GM23338 (cell line): ENCODE data around the gene TYRO3. TPM values are rescaled to one million over a fixed set of nuclear protein-coding genes. Genes with fewer than 3 reads are reported as not detected.

Experiments used
- ATAC-seq: fragments of 200-7000 bp; cut with Tn5 transposase; 3 replicates; pipeline ENCODE4 v1.9.1; 2020
- DNase-seq: peaks from one replicate; pipeline ENCODE4 v3.0.0-alpha.2; 2015; ENCODE audit warnings: low spot score
- H2AFZ ChIP-seq: fragments of 200-600 bp; sonication (generic); 2 replicates; pipeline ENCODE4 v1.8.0; 2016; ENCODE audit warnings: antibody characterized with exemption, mild to moderate bottlenecking, moderate library complexity
- H3F3A ChIP-seq: fragments of 200-600 bp; sonication (generic); replicated peaks from 2 replicates; pipeline ENCODE4 v1.8.0; 2017; ENCODE audit warnings: antibody characterized with exemption, mixed run types, low read depth
- H3K27ac ChIP-seq: fragments of 200-600 bp; sonication (generic); 2 replicates; pipeline ENCODE4 v1.6.1; 2016; ENCODE audit warnings: low read depth
- H3K27me3 ChIP-seq: fragments of 200-600 bp; sonication (generic); 2 replicates; pipeline ENCODE4 v1.8.0; 2016; ENCODE audit warnings: mild to moderate bottlenecking, mixed run types, moderate library complexity; ENCODE audit not compliant: insufficient read depth
- H3K36me3 ChIP-seq: fragments of 200-600 bp; sonication (generic); 2 replicates; pipeline ENCODE4 v1.8.0; 2016; ENCODE audit warnings: mild to moderate bottlenecking; ENCODE audit not compliant: insufficient read depth
- H3K4me1 ChIP-seq: fragments of 200-600 bp; sonication (generic); 2 replicates; pipeline ENCODE4 v1.8.0; 2016; ENCODE audit warnings: mild to moderate bottlenecking, moderate library complexity; ENCODE audit not compliant: insufficient read depth
- H3K4me2 ChIP-seq: fragments of 200-600 bp; sonication (generic); 2 replicates; pipeline ENCODE4 v1.7.1; 2017; ENCODE audit warnings: mixed run types
- H3K4me3 ChIP-seq: fragments of 200-600 bp; sonication (generic); 2 replicates; pipeline ENCODE4 v1.6.1; 2016; ENCODE audit warnings: mixed run types
- H3K79me2 ChIP-seq: fragments of 200-600 bp; sonication (generic); replicated peaks from 2 replicates; pipeline ENCODE4 v1.8.0; 2017; ENCODE audit warnings: mild to moderate bottlenecking; ENCODE audit not compliant: insufficient read depth
- H3K9me2 ChIP-seq: fragments of 200-600 bp; sonication (generic); 2 replicates; pipeline ENCODE4 v1.8.0; 2017; ENCODE audit not compliant: insufficient read depth
- H4K20me1 ChIP-seq: fragments of 200-600 bp; sonication (generic); replicated peaks from 2 replicates; pipeline ENCODE4 v1.8.0; 2017; ENCODE audit warnings: mild to moderate bottlenecking; ENCODE audit not compliant: insufficient read depth
- H3K27ac Mint-ChIP-seq: 2 replicates; pipeline ENCODE4 v1.8.0; 2020; ENCODE audit warnings: inconsistent platforms, mild to moderate bottlenecking, moderate library complexity, mixed read lengths
- H3K27me3 Mint-ChIP-seq: 3 replicates; pipeline ENCODE4 v1.8.0; 2022; ENCODE audit warnings: low read depth, mild to moderate bottlenecking, moderate library complexity, mixed read lengths, inconsistent platforms; ENCODE audit not compliant: insufficient read depth, poor library complexity
- H3K36me3 Mint-ChIP-seq: 3 replicates; pipeline ENCODE4 v1.8.0; 2021; ENCODE audit warnings: low read depth, mild to moderate bottlenecking, inconsistent platforms, moderate library complexity, mixed read lengths
- H3K4me1 Mint-ChIP-seq: 3 replicates; pipeline ENCODE4 v1.8.0; 2020; ENCODE audit warnings: mild to moderate bottlenecking, inconsistent platforms, mixed read lengths
- H3K4me3 Mint-ChIP-seq: 3 replicates; pipeline ENCODE4 v1.8.0; 2021; ENCODE audit warnings: moderate library complexity, mild to moderate bottlenecking, inconsistent platforms, mixed read lengths
- H3K9me3 Mint-ChIP-seq: 3 replicates; pipeline ENCODE4 v1.8.0; 2020; ENCODE audit warnings: moderate library complexity, mild to moderate bottlenecking, inconsistent platforms, mixed read lengths
- CREB1 ChIP-seq: fragments of 250-450 bp; sonication (Bioruptor Pico); IDR thresholded peaks from 2 replicates; pipeline ENCODE4 v1.5.0; 2020; ENCODE audit warnings: low read depth, mild to moderate bottlenecking, moderate library complexity
- CTCF ChIP-seq, 2 experiments: fragments of 200-600 bp in 1 of 2; sonication (generic) in 1 of 2; conservative IDR thresholded peaks; 2 replicates each; pipeline versions ENCODE4 v1.5.1 to v1.6.1; 2016 to 2017; ENCODE audit warnings: antibody characterized with exemption in 2 of 2, low read depth in 2 of 2, mild to moderate bottlenecking in 2 of 2, moderate library complexity in 1 of 2
- ETS1 ChIP-seq: IDR thresholded peaks from 2 replicates; pipeline ENCODE4 v1.6.1; 2016; ENCODE audit warnings: antibody characterized with exemption
- EZH2 ChIP-seq: fragments of 200-600 bp; sonication (generic); IDR thresholded peaks from one replicate; pipeline ENCODE4 v1.8.0; 2017; ENCODE audit warnings: antibody characterized with exemption, mild to moderate bottlenecking, low read depth; ENCODE audit not compliant: unreplicated experiment
- EZH2phosphoT487 ChIP-seq: fragments of 200-600 bp; sonication (generic); IDR thresholded peaks from one replicate; pipeline ENCODE4 v1.8.1; 2018; ENCODE audit warnings: antibody characterized with exemption; ENCODE audit not compliant: unreplicated experiment
- JUNB ChIP-seq: IDR thresholded peaks from one replicate; pipeline ENCODE4 v1.6.1; 2016; ENCODE audit warnings: antibody characterized with exemption; ENCODE audit not compliant: unreplicated experiment
- NANOG ChIP-seq: IDR thresholded peaks from 2 replicates; pipeline ENCODE4 v1.6.1; 2016; ENCODE audit warnings: antibody characterized with exemption, borderline replicate concordance
- POLR2AphosphoS5 ChIP-seq: IDR thresholded peaks from 2 replicates; pipeline ENCODE4 v1.6.1; 2016; ENCODE audit warnings: antibody characterized with exemption, low read depth
- STAT1 ChIP-seq: IDR thresholded peaks from one replicate; pipeline ENCODE4 v1.6.1; 2016; ENCODE audit warnings: antibody characterized with exemption; ENCODE audit not compliant: unreplicated experiment
- ZNF114 ChIP-seq: fragments of 250-450 bp; sonication (Bioruptor Pico); IDR thresholded peaks from 2 replicates; pipeline ENCODE4 v1.5.0; 2020; ENCODE audit warnings: mild to moderate bottlenecking, moderate library complexity
- ZNF331 ChIP-seq: fragments of 250-450 bp; sonication (Bioruptor Pico); IDR thresholded peaks from 2 replicates; pipeline ENCODE4 v1.5.0; 2020; ENCODE audit warnings: low read depth, mild to moderate bottlenecking, moderate library complexity
- polyA plus RNA-seq: library from polyadenylated mRNA; unstranded; fragments of >200 nt; fragmentation: Nextera tagmentation; extraction: Ambion mirVana; gene quantifications from 2 replicates; pipeline ENCODE4 v1.2.1, GENCODE V29; 2016
- total RNA-seq: library from RNA; depleted of rRNA; stranded (reverse); fragments of >200 nt; shearing (Covaris generic); gene quantifications from 2 replicates; pipeline ENCODE4 v1.2.3, GENCODE V29; 2014
- TF ChIP-seq, protein P1 (sequence below): fragments of 250-450 bp; sonication (Bioruptor Pico); IDR thresholded peaks from 2 replicates; pipeline ENCODE4 v1.5.0; 2020; ENCODE audit warnings: mild to moderate bottlenecking, moderate library complexity
- TF ChIP-seq, protein P2 (sequence below): IDR thresholded peaks from one replicate; pipeline ENCODE4 v1.6.1; 2018; ENCODE audit warnings: antibody characterized with exemption; ENCODE audit not compliant: unreplicated experiment

Gene TYRO3
- total and polyA plus RNA-seq, 2 experiments from 2014 or later: 32.6 to 61.0 TPM

DNA sequence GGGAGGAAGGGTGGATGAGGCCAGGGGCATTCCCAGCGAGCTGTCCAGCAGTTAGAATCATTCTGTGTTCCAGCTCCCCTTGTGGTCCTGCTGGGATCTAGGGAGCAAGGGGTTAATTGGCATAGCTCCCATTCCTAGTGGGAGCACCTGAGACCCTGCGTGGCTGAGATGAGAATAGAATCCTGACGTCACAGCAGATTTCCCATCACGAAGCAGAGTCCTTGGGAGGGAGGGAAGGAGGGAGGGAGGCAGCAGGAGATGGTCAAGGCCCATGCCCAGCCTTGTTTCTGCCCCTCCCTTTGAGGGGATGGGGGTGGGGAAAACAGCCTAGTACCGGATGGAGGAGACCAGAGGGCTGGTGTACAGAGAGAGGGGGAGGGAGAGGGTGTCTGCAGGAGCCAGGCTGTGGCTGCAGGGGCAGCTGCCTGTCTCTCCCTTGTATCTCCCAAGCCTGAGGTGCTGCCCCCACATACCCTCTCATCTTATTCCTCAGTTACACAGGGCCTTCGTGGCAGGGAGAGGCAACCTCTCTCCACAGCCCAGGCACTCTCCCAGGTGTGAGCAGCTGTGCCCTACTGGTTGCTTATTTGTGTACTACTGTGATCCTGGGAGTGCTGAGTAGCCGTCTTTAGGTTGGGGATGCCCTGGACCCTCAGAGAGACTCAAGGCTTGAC, 5.4 kb downstream of the TYRO3 start:
- Mint-ChIP-seq H3K27me3 (peaks cover 36% of the 10 kb centered on the region), H3K9me3 (no peaks in the 10 kb centered on the region; the same call in 2 of the 3 replicates), H3K27ac (peak overlapping the region; percentile 95), H3K36me3 (peaks cover 68% of the 10 kb centered on the region), H3K4me3 (peak overlapping the region; percentile 42; the same call in 2 of the 3 replicates), H3K4me1 (peaks cover 91% of the 10 kb centered on the region)
- Histone ChIP-seq H3K4me2 (peak overlapping the region; percentile 71), H2AFZ (no peak overlapping the region), H3F3A (peaks cover 9% of the 10 kb centered on the region; the same call in 1 of the 2 replicates), H3K27me3 (peaks cover 4% of the 10 kb centered on the region; the same call in 1 of the 2 replicates), H3K4me1 (peaks cover 86% of the 10 kb centered on the region), H3K9me2 (no peaks in the 10 kb centered on the region), H4K20me1 (no peaks in the 10 kb centered on the region; the same call in 1 of the 2 replicates), H3K36me3 (peaks cover 2% of the 10 kb centered on the region; the same call in 1 of the 2 replicates), H3K27ac (peak overlapping the region; percentile 90), H3K79me2 (peaks cover 17% of the 10 kb centered on the region), H3K4me3 (peak overlapping the region; percentile 18; the same call in 1 of the 2 replicates)
- TF ChIP-seq NANOG: no peak
- TF ChIP-seq CREB1 (CRISPR knock-in tag): peak; percentile 81
- no peak for TF ChIP-seq STAT1
- TF ChIP-seq ETS1: 0 out of 2 replicates have a peak, but pooled peaks have one; percentile 22
- no peak for TF ChIP-seq EZH2
- no peak for TF ChIP-seq ZNF114 (CRISPR knock-in tag)
- no peak for TF ChIP-seq ZNF331 (CRISPR knock-in tag)
- no peak for TF ChIP-seq JUNB
- no peak for TF ChIP-seq EZH2phosphoT487
- no peak for TF ChIP-seq CTCF (conservative IDR thresholded peaks at IDR 0.05; ENCODE audit: low read depth in 2 of 2)
- TF ChIP-seq POLR2AphosphoS5: peak; percentile 49; the same call in 1 of the 2 replicates
- TF ChIP-seq, protein P1, sequence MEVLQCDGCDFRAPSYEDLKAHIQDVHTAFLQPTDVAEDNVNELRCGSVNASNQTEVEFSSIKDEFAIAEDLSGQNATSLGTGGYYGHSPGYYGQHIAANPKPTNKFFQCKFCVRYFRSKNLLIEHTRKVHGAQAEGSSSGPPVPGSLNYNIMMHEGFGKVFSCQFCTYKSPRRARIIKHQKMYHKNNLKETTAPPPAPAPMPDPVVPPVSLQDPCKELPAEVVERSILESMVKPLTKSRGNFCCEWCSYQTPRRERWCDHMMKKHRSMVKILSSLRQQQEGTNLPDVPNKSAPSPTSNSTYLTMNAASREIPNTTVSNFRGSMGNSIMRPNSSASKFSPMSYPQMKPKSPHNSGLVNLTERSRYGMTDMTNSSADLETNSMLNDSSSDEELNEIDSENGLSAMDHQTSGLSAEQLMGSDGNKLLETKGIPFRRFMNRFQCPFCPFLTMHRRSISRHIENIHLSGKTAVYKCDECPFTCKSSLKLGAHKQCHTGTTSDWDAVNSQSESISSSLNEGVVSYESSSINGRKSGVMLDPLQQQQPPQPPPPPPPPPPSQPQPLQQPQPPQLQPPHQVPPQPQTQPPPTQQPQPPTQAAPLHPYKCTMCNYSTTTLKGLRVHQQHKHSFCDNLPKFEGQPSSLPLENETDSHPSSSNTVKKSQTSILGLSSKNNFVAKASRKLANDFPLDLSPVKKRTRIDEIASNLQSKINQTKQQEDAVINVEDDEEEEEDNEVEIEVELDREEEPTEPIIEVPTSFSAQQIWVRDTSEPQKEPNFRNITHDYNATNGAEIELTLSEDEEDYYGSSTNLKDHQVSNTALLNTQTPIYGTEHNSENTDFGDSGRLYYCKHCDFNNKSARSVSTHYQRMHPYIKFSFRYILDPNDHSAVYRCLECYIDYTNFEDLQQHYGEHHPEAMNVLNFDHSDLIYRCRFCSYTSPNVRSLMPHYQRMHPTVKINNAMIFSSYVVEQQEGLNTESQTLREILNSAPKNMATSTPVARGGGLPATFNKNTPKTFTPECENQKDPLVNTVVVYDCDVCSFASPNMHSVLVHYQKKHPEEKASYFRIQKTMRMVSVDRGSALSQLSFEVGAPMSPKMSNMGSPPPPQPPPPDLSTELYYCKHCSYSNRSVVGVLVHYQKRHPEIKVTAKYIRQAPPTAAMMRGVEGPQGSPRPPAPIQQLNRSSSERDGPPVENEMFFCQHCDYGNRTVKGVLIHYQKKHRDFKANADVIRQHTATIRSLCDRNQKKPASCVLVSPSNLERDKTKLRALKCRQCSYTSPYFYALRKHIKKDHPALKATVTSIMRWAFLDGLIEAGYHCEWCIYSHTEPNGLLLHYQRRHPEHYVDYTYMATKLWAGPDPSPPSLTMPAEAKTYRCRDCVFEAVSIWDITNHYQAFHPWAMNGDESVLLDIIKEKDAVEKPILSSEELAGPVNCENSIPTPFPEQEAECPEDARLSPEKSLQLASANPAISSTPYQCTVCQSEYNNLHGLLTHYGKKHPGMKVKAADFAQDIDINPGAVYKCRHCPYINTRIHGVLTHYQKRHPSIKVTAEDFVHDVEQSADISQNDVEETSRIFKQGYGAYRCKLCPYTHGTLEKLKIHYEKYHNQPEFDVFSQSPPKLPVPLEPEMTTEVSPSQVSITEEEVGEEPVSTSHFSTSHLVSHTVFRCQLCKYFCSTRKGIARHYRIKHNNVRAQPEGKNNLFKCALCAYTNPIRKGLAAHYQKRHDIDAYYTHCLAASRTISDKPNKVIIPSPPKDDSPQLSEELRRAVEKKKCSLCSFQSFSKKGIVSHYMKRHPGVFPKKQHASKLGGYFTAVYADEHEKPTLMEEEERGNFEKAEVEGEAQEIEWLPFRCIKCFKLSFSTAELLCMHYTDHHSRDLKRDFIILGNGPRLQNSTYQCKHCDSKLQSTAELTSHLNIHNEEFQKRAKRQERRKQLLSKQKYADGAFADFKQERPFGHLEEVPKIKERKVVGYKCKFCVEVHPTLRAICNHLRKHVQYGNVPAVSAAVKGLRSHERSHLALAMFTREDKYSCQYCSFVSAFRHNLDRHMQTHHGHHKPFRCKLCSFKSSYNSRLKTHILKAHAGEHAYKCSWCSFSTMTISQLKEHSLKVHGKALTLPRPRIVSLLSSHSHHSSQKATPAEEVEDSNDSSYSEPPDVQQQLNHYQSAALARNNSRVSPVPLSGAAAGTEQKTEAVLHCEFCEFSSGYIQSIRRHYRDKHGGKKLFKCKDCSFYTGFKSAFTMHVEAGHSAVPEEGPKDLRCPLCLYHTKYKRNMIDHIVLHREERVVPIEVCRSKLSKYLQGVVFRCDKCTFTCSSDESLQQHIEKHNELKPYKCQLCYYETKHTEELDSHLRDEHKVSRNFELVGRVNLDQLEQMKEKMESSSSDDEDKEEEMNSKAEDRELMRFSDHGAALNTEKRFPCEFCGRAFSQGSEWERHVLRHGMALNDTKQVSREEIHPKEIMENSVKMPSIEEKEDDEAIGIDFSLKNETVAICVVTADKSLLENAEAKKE (CRISPR knock-in tag): no peak
- TF ChIP-seq, protein P2, sequence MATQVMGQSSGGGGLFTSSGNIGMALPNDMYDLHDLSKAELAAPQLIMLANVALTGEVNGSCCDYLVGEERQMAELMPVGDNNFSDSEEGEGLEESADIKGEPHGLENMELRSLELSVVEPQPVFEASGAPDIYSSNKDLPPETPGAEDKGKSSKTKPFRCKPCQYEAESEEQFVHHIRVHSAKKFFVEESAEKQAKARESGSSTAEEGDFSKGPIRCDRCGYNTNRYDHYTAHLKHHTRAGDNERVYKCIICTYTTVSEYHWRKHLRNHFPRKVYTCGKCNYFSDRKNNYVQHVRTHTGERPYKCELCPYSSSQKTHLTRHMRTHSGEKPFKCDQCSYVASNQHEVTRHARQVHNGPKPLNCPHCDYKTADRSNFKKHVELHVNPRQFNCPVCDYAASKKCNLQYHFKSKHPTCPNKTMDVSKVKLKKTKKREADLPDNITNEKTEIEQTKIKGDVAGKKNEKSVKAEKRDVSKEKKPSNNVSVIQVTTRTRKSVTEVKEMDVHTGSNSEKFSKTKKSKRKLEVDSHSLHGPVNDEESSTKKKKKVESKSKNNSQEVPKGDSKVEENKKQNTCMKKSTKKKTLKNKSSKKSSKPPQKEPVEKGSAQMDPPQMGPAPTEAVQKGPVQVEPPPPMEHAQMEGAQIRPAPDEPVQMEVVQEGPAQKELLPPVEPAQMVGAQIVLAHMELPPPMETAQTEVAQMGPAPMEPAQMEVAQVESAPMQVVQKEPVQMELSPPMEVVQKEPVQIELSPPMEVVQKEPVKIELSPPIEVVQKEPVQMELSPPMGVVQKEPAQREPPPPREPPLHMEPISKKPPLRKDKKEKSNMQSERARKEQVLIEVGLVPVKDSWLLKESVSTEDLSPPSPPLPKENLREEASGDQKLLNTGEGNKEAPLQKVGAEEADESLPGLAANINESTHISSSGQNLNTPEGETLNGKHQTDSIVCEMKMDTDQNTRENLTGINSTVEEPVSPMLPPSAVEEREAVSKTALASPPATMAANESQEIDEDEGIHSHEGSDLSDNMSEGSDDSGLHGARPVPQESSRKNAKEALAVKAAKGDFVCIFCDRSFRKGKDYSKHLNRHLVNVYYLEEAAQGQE: peak; percentile 52
- ATAC-seq (peak; percentile 34), DNase-seq (peak; percentile 87)
